Measurements from ENCODE around the gene ALS2CL. TPM values are rescaled to one million over a fixed set of nuclear protein-coding genes. Genes with fewer than 3 reads are reported as not detected.

The ALS2CL gene
- polyA plus RNA-seq, 2 of the 4 experiments (the other 2 are of a cell fraction), result 2.3 to 4.0 TPM

DNA sequence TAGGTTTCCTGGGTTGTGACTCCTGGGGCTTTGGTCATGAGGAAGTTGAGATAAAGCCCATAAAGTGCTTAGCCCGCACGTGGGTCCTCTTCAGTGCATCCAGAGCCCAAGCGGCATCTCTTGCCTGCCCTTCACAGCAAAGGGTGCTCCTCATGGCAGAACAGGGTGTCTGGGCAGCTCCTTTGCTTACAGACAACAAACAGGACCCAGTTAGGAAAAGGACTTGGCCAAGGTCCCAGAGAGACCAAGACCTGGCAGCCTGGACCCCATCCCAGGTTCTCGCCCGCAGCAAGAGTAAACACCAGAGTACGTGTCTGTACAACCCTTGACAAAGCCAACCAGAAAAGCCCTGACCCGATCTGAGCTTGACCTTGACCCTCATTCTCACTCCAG, 27.0 kb downstream of the ALS2CL start (continued):
- TF ChIP-seq ESRRA (IDR thresholded peaks at IDR 0.05; ENCODE audit: borderline replicate concordance, low read length), result no peak
- no peak for TF ChIP-seq ZFP36 (IDR thresholded peaks at IDR 0.05; ENCODE audit: borderline replicate concordance, partially characterized antibody)

DNA sequence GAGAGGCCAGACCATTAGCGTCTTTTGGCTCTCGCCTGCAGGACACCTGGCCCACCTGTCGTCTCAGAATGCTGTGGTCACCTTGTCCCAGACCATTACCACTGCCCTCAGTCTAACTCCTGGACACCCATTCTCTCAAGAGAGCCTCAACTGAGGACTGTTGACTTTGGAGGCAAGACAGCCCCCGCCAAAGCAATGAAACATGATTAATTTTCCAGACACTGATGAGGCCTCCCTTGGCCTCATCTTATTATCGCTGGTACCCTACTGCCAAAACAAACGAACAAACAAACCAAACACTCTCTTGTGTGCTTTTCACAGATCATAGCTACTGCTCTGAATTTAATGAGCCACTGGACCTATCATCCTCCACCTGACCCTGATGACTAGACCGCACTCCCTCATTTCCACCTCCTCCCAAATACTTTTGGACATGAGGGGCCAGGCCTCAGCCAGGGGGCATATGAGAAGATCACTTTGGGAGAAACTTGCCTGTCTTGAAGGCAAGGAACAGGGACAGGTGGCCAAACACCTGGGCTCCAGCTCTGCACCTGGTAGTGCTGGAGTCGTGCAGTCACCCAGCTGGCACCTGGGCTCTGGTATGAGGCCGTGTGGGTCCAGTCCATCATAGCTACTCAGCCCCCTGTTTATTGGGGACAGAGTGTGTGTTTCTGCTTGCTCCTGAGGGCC, 27.6 kb downstream of the ALS2CL start:
- TF ChIP-seq CHD4 (IDR thresholded peaks at IDR 0.05; ENCODE audit: borderline replicate concordance) (no peak), ESRRA (IDR thresholded peaks at IDR 0.05; ENCODE audit: borderline replicate concordance, low read length) (no peak), HDAC2 (IDR thresholded peaks at IDR 0.05) (no peak), TFCP2L1 (CRISPR knock-in tag; IDR thresholded peaks at IDR 0.05) (no peak), PHF8 (IDR thresholded peaks at IDR 0.05; ENCODE audit: borderline replicate concordance, low read depth) (no peak), ZNF302 (CRISPR knock-in tag; IDR thresholded peaks at IDR 0.05) (no peak), EHMT2 (IDR thresholded peaks at IDR 0.05; ENCODE audit: low read depth) (no peak), HOXB5 (CRISPR knock-in tag; IDR thresholded peaks at IDR 0.05) (no peak), MAZ (IDR thresholded peaks at IDR 0.05; ENCODE audit: borderline replicate concordance, low read depth, low read length) (no peak), HEYL (CRISPR knock-in tag; IDR thresholded peaks at IDR 0.05) (no peak), KDM5A (IDR thresholded peaks at IDR 0.05) (no peak), CEBPB (IDR thresholded peaks at IDR 0.05) (no peak), FOSL2 (IDR thresholded peaks at IDR 0.05) (no peak), FOSL2 (CRISPR knock-in tag; IDR thresholded peaks at IDR 0.05) (no peak), RFX5 (IDR thresholded peaks at IDR 0.05) (no peak), JUN (IDR thresholded peaks at IDR 0.05) (no peak), NPAS2 (CRISPR knock-in tag; IDR thresholded peaks at IDR 0.05; ENCODE audit: borderline replicate concordance) (no peak)
- TF ChIP-seq, protein P1, sequence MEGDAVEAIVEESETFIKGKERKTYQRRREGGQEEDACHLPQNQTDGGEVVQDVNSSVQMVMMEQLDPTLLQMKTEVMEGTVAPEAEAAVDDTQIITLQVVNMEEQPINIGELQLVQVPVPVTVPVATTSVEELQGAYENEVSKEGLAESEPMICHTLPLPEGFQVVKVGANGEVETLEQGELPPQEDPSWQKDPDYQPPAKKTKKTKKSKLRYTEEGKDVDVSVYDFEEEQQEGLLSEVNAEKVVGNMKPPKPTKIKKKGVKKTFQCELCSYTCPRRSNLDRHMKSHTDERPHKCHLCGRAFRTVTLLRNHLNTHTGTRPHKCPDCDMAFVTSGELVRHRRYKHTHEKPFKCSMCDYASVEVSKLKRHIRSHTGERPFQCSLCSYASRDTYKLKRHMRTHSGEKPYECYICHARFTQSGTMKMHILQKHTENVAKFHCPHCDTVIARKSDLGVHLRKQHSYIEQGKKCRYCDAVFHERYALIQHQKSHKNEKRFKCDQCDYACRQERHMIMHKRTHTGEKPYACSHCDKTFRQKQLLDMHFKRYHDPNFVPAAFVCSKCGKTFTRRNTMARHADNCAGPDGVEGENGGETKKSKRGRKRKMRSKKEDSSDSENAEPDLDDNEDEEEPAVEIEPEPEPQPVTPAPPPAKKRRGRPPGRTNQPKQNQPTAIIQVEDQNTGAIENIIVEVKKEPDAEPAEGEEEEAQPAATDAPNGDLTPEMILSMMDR (IDR thresholded peaks at IDR 0.05), result no peak
- TF ChIP-seq, protein P2, sequence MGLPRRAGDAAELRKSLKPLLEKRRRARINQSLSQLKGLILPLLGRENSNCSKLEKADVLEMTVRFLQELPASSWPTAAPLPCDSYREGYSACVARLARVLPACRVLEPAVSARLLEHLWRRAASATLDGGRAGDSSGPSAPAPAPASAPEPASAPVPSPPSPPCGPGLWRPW (IDR thresholded peaks at IDR 0.05), result no peak
- TF ChIP-seq, protein P3, sequence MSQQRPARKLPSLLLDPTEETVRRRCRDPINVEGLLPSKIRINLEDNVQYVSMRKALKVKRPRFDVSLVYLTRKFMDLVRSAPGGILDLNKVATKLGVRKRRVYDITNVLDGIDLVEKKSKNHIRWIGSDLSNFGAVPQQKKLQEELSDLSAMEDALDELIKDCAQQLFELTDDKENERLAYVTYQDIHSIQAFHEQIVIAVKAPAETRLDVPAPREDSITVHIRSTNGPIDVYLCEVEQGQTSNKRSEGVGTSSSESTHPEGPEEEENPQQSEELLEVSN (IDR thresholded peaks at IDR 0.05; ENCODE audit: borderline replicate concordance, low read depth), result no peak
- TF ChIP-seq, protein P4, sequence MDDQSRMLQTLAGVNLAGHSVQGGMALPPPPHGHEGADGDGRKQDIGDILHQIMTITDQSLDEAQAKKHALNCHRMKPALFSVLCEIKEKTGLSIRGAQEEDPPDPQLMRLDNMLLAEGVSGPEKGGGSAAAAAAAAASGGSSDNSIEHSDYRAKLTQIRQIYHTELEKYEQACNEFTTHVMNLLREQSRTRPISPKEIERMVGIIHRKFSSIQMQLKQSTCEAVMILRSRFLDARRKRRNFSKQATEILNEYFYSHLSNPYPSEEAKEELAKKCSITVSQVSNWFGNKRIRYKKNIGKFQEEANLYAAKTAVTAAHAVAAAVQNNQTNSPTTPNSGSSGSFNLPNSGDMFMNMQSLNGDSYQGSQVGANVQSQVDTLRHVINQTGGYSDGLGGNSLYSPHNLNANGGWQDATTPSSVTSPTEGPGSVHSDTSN (IDR thresholded peaks at IDR 0.05), result no peak
- WGBS (ENCODE audit: missing lambda C conversion rate), result 61% methylated on average over 7 of the region's 9 CpGs
- ChIA-PET CTCF (no interaction called here), POLR2A (no interaction called here)
- Histone ChIP-seq H3K27ac (no peak overlapping the region), H3K4me3 (no peak overlapping the region), H3K4me1 (no peaks in the 10 kb centered on the region), H3K9me3 (no peaks in the 10 kb centered on the region), H3K4me2 (no peak overlapping the region)
- DNase-seq (ENCODE audit: low read depth in 1 of 2, low spot score in 1 of 2) (no peak), ATAC-seq (no peak), FAIRE-seq (no peak)
